Ureter (tissue), 1 donor: Measurements from ENCODE around the gene MYT1. TPM values are rescaled to one million over a fixed set of nuclear protein-coding genes. Genes with fewer than 3 reads are reported as not detected.
"Not testable (repeated sequence)": the region's sequence is repeated elsewhere in the genome, so short reads cannot be mapped to it uniquely, and the experiment has no call there.

Experiments
- DNase-seq: peaks from one replicate; pipeline ENCODE4 v3.0.0-alpha.2; 2020; ENCODE audit warnings: low spot score
- total RNA-seq: library from RNA; stranded (reverse); gene quantifications from one replicate; pipeline ENCODE4 v1.2.4, GENCODE V29; 2023
- donor health status: DM: yes; HTN: yes; CAD: no.

Gene MYT1
- total RNA-seq, 1 donor from 2014 or later = 0.18 TPM

- no peak for DNase-seq
Observed at GRCh38 chr20:64166721-64167615, 2.7 kb downstream of the MYT1 start.

GRCh38 chr20:64167676-64168075 lies 3.4 kb downstream of the MYT1 start:
- DNase-seq = no peak

GRCh38 chr20:64168381-64169090 lies 4.3 kb downstream of the MYT1 start:
- no peak for DNase-seq

- no peak for DNase-seq
Observed at GRCh38 chr20:64169091-64169560, 4.9 kb downstream of the MYT1 start.

- DNase-seq = no peak
Observed at GRCh38 chr20:64171211-64171610, 7.0 kb downstream of the MYT1 start.

- DNase-seq = no peak
Observed at GRCh38 chr20:64173116-64173515, 8.9 kb downstream of the MYT1 start.

- DNase-seq = no peak
Observed at GRCh38 chr20:64176551-64176950, 12.3 kb downstream of the MYT1 start.

GRCh38 chr20:64176971-64177370 lies 12.7 kb downstream of the MYT1 start:
- no peak for DNase-seq

GRCh38 chr20:64177384-64177783 lies 13.1 kb downstream of the MYT1 start:
- no peak for DNase-seq

- DNase-seq = no peak
Observed at GRCh38 chr20:64177787-64178186, 13.5 kb downstream of the MYT1 start.

GRCh38 chr20:64178925-64179324 lies 14.7 kb downstream of the MYT1 start:
- DNase-seq = not testable (repeated sequence)

- DNase-seq = no peak
Observed at GRCh38 chr20:64179805-64180204, 15.6 kb downstream of the MYT1 start.

- no peak for DNase-seq
Observed at GRCh38 chr20:64180673-64181072, 16.4 kb downstream of the MYT1 start.

GRCh38 chr20:64181391-64181790 lies 17.1 kb downstream of the MYT1 start:
- DNase-seq = no peak

- DNase-seq = no peak
Observed at GRCh38 chr20:64182146-64182865, 18.1 kb downstream of the MYT1 start.

GRCh38 chr20:64183313-64183712 lies 19.1 kb downstream of the MYT1 start:
- DNase-seq = no peak

GRCh38 chr20:64184795-64185194 lies 20.5 kb downstream of the MYT1 start:
- no peak for DNase-seq

- no peak for DNase-seq
Observed at GRCh38 chr20:64185276-64185900, 21.1 kb downstream of the MYT1 start.

- DNase-seq = no peak
Observed at GRCh38 chr20:64186071-64186598, 21.9 kb downstream of the MYT1 start.

GRCh38 chr20:64187213-64187612 lies 23.0 kb downstream of the MYT1 start:
- DNase-seq = not testable (repeated sequence)

GRCh38 chr20:64188091-64188490 lies 23.8 kb downstream of the MYT1 start:
- no peak for DNase-seq
